Endothelial cell of umbilical vein (primary cell): Measurements from ENCODE around the gene SUPT4H1. TPM values are rescaled to one million over a fixed set of nuclear protein-coding genes. Genes with fewer than 3 reads are reported as not detected.

ENCODE experiments used
- BruUV-seq: library from RNA; stranded (reverse); fragments of 400-500 nt; replicated peaks from 2 replicates; lab custom pipeline; 2021; lab: Mats Ljungman, UMichigan
- CTCF ChIA-PET: fragments of 300-600, 350-600 bp; sonication (Branson Sonifier 250); formaldehyde crosslinking; loops from one replicate; lab custom pipeline; 2021; ENCODE audit warnings: antibody characterized with exemption, inconsistent platforms; lab: Charles Lee
- POLR2A ChIA-PET: fragments of 300-600, 350-600 bp; sonication (Branson Sonifier 250); formaldehyde crosslinking; loops from one replicate; lab custom pipeline; 2021; ENCODE audit warnings: antibody characterized with exemption, inconsistent platforms; lab: Charles Lee
- DNase-seq: peaks from one replicate; pipeline ENCODE4 v3.0.0-alpha.2; 2011; ENCODE audit warnings: low read depth, low spot score
- FAIRE-seq: peaks from 2 replicates; lab custom pipeline; 2011; peaks lifted over from hg19 to GRCh38; lab: Jason Lieb, UNC
- H2AFZ ChIP-seq: 2 replicates; pipeline ENCODE4 v1.6.0; 2012; ENCODE audit warnings: low read depth, low read length, control low read depth, inconsistent platforms
- H3K27ac ChIP-seq: 2 replicates; pipeline ENCODE4 v1.5.1; 2011; ENCODE audit warnings: low read depth, mild to moderate bottlenecking, control low read depth, low read length, moderate library complexity; ENCODE audit not compliant: insufficient read depth
- H3K27me3 ChIP-seq, 2 experiments: 2 replicates each; pipeline versions ENCODE4 v1.6.0 to v1.6.1; 2011; ENCODE audit warnings: low read length in 2 of 2, mixed read lengths in 1 of 2; ENCODE audit not compliant: control insufficient read depth in 2 of 2, insufficient read depth in 2 of 2
- H3K36me3 ChIP-seq, 2 experiments: 2 replicates in 1 of 2; 3 replicates in 1 of 2; pipeline ENCODE4 v1.5.1; 2011; ENCODE audit warnings: low read length in 2 of 2, mild to moderate bottlenecking in 1 of 2, moderate library complexity in 1 of 2; ENCODE audit not compliant: control insufficient read depth in 2 of 2, insufficient read depth in 2 of 2; ENCODE audit errors: extremely low read depth in 1 of 2
- H3K4me1 ChIP-seq: 3 replicates; pipeline ENCODE4 v1.5.1; 2011; ENCODE audit warnings: mild to moderate bottlenecking, low read length; ENCODE audit not compliant: control insufficient read depth, insufficient read depth; ENCODE audit errors: extremely low read depth
- H3K4me2 ChIP-seq: 2 replicates; pipeline ENCODE4 v1.6.1; 2011; ENCODE audit warnings: low read length, control low read depth, mixed read lengths; ENCODE audit not compliant: insufficient read depth
- H3K4me3 ChIP-seq, 3 experiments: fragments of 200-600 bp in 1 of 3; sonication (generic), shearing (Covaris generic) in 1 of 3; replicated peaks in 1 of 3; 2 replicates each; pipeline ENCODE4 v1.5.1; 2011 to 2016; ENCODE audit warnings: control low read depth in 3 of 3, low read length in 3 of 3, mild to moderate bottlenecking in 2 of 3, inconsistent platforms in 1 of 3, low read depth in 1 of 3, moderate library complexity in 1 of 3; ENCODE audit not compliant: insufficient read depth in 1 of 3
- H3K79me2 ChIP-seq: 2 replicates; pipeline ENCODE4 v1.6.0; 2012; ENCODE audit warnings: low read length, inconsistent platforms; ENCODE audit not compliant: control insufficient read depth, insufficient read depth
- H3K9ac ChIP-seq: replicated peaks from 2 replicates; pipeline ENCODE3; 2011; ENCODE audit warnings: low read length, control low read depth; ENCODE audit not compliant: insufficient read depth; ENCODE audit errors: extremely low read depth
- H3K9me1 ChIP-seq: replicated peaks from 3 replicates; pipeline ENCODE4 v1.6.0; 2011; ENCODE audit warnings: mild to moderate bottlenecking, low read length; ENCODE audit not compliant: control insufficient read depth, insufficient read depth; ENCODE audit errors: extremely low read depth
- H3K9me3 ChIP-seq: replicated peaks from 2 replicates; pipeline ENCODE4 v1.5.1; 2012; ENCODE audit warnings: low read length, inconsistent platforms; ENCODE audit not compliant: control insufficient read depth, insufficient read depth
- H4K20me1 ChIP-seq: replicated peaks from 2 replicates; pipeline ENCODE3; 2011; ENCODE audit warnings: mild to moderate bottlenecking, low read length; ENCODE audit not compliant: control insufficient read depth, insufficient read depth; ENCODE audit errors: extremely low read depth
- EZH2 ChIP-seq: IDR thresholded peaks from 2 replicates; pipeline ENCODE4 v1.6.1; 2012; ENCODE audit warnings: borderline replicate concordance, low read depth, mild to moderate bottlenecking, moderate library complexity, low read length, inconsistent platforms; ENCODE audit not compliant: severe bottlenecking
- FOS ChIP-seq: IDR thresholded peaks from 2 replicates; pipeline ENCODE4 v1.6.1; 2011; ENCODE audit warnings: mild to moderate bottlenecking, low read length, moderate library complexity, borderline replicate concordance; ENCODE audit not compliant: insufficient read depth
- POLR2A ChIP-seq: IDR thresholded peaks from 2 replicates; pipeline ENCODE4 v1.6.1; 2012; ENCODE audit warnings: low read depth, mild to moderate bottlenecking, control low read depth, low read length
- POLR2AphosphoS5 ChIP-seq: IDR thresholded peaks from 2 replicates; pipeline ENCODE4 v1.6.1; 2012; ENCODE audit warnings: low read depth, mild to moderate bottlenecking, control low read depth, low read length, moderate library complexity; ENCODE audit not compliant: insufficient read depth
- dilution Hi-C: fragments of 300-500 bp; cut with MboI; formaldehyde crosslinking; loops from one replicate; pipeline ENCODE4 v1.15.0; 2019; ENCODE audit warnings: low sequenced_read_pairs; ENCODE audit not compliant: extremely low pct_ligation_motif_present
- intact Hi-C: fragments of 100-400 bp; cut with micrococcal nuclease; formaldehyde crosslinking; loops from one replicate; pipeline ENCODE4 v1.10.0; 2022
- polyA plus RNA-seq, 4 experiments: library from polyadenylated mRNA; depleted of rRNA in 3 of 4; stranded (reverse) in 3 of 4; unstranded in 1 of 4; fragments of >200 nt; gene quantifications; 2 replicates each; pipeline versions ENCODE4 v1.2.1 to v1.2.3, GENCODE V29; 2011 to 2012; ENCODE audit warnings: missing spikeins in 1 of 4
- total RNA-seq: library from RNA; stranded (reverse); gene quantifications from 2 replicates; pipeline ENCODE4 v1.2.3, GENCODE V29; 2021
- TF ChIP-seq, protein P1 (sequence below): IDR thresholded peaks from 2 replicates; pipeline ENCODE4 v1.6.1; 2011; ENCODE audit not compliant: insufficient read depth, insufficient read length
- TF ChIP-seq, protein P2 (sequence below), 2 donors: IDR thresholded peaks; 1 replicate in 1 of 2; 2 replicates in 1 of 2; pipeline ENCODE4 v1.5.1; 2011; ENCODE audit warnings: low read length in 2 of 2, mild to moderate bottlenecking in 2 of 2, moderate library complexity in 2 of 2, control low read depth in 1 of 2, inconsistent platforms in 1 of 2, low read depth in 1 of 2; ENCODE audit not compliant: insufficient read depth in 1 of 2; ENCODE audit errors: extremely low read depth in 1 of 2

The SUPT4H1 gene
- total and polyA plus RNA-seq, 2 donors (not counting 3 experiments of a cell fraction or from before 2014, with no cell fraction given), result 77.5 to 154 TPM

DNA sequence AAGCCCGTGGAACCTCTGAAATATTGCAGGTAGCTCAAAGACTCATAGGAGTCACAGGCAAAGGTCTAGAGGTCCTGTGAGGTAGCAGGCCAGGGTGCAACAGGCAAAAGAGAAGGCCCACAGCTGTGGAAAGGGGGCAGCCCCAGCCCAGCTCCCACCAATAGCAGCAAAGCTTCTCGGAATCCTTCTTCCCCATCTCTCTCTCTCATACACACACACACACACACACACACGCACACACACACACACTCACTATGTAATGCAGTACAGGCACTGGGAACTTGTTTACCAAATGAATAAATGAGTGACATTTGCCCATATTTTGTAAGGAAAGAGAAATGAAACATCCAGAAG is 16.8 kb upstream of the SUPT4H1 start:
- no peaks in the 10 kb centered on the region for H3K9me3 ChIP-seq
- H4K20me1 ChIP-seq, result no peaks in the 10 kb centered on the region
- H2AFZ ChIP-seq, result no peak overlapping the region
- H3K9me1 ChIP-seq, result no peaks in the 10 kb centered on the region
- DNase-seq (no peak), FAIRE-seq (no peak)
- H3K4me3 ChIP-seq, result no peak overlapping the region
- ChIA-PET CTCF (interaction anchor here (1.2 kb wide), 1 partner anchor 16 kb away, joined by 3 read pairs; no protein-coding TSS in a partner anchor), POLR2A (no interaction called here)
- BruUV-seq, result no TSS peak
- H3K36me3 ChIP-seq, result no peaks in the 10 kb centered on the region
- no peaks in the 10 kb centered on the region for H3K79me2 ChIP-seq
- TF ChIP-seq FOS, result no peak
- intact Hi-C loops (no loop called here), dilution Hi-C loops (no loop called here)
- no peak overlapping the region for H3K9ac ChIP-seq
- peaks cover 0 to 5% of the 10 kb centered on the region in 2 experiments for H3K27me3 ChIP-seq
- H3K4me1 ChIP-seq, result no peaks in the 10 kb centered on the region
- no peak overlapping the region for H3K27ac ChIP-seq
- no peak overlapping the region for H3K4me2 ChIP-seq

DNA sequence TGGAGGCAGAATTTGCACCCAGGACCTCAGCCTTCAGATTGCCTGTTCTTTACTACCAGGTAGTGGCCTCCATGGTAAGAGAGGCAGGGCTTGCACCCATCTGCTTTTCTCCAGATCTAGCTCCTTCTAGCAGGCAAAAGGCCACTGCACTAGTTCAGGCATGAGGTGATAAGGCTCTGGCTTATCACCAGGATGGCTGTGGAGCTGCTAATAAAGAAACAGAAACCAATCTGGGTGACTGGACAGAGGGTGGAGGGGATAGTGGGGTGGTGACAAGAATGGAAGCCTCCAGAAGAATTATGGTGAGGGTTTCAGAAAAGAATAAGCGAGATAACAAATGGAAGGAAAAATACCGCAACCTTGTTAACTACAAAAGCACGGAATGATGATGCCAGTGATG is 15.5 kb upstream of the SUPT4H1 start:
- no peak overlapping the region for H3K9ac ChIP-seq
- no peaks in the 10 kb centered on the region for H4K20me1 ChIP-seq
- BruUV-seq, result no TSS peak
- H3K4me1 ChIP-seq, result no peaks in the 10 kb centered on the region
- CTCF ChIA-PET, result no interaction called here
- no peaks in the 10 kb centered on the region for H3K79me2 ChIP-seq
- H3K27ac ChIP-seq, result no peak overlapping the region
- no peak for FAIRE-seq
- DNase-seq, result no peak
- H3K27me3 ChIP-seq, result peaks cover 0 to 8% of the 10 kb centered on the region in 2 experiments
- TF ChIP-seq, protein P1, sequence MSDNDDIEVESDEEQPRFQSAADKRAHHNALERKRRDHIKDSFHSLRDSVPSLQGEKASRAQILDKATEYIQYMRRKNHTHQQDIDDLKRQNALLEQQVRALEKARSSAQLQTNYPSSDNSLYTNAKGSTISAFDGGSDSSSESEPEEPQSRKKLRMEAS, result no peak
- TF ChIP-seq, protein P2, sequence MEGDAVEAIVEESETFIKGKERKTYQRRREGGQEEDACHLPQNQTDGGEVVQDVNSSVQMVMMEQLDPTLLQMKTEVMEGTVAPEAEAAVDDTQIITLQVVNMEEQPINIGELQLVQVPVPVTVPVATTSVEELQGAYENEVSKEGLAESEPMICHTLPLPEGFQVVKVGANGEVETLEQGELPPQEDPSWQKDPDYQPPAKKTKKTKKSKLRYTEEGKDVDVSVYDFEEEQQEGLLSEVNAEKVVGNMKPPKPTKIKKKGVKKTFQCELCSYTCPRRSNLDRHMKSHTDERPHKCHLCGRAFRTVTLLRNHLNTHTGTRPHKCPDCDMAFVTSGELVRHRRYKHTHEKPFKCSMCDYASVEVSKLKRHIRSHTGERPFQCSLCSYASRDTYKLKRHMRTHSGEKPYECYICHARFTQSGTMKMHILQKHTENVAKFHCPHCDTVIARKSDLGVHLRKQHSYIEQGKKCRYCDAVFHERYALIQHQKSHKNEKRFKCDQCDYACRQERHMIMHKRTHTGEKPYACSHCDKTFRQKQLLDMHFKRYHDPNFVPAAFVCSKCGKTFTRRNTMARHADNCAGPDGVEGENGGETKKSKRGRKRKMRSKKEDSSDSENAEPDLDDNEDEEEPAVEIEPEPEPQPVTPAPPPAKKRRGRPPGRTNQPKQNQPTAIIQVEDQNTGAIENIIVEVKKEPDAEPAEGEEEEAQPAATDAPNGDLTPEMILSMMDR (IDR thresholded peaks at IDR 0.05; ENCODE audit: extremely low read depth in 1 of 2, insufficient read depth in 1 of 2, low read depth in 1 of 2, low read length in 2 of 2), result no peak
- TF ChIP-seq FOS (no peak), EZH2 (no peak), POLR2AphosphoS5 (no peak), POLR2A (no peak)
- no peaks in the 10 kb centered on the region for H3K36me3 ChIP-seq
- H3K9me3 ChIP-seq, result no peaks in the 10 kb centered on the region
- H3K9me1 ChIP-seq, result no peaks in the 10 kb centered on the region
- intact Hi-C loops, result no loop called here
- H2AFZ ChIP-seq, result no peak overlapping the region
- H3K4me3 ChIP-seq, result no peak overlapping the region
- POLR2A ChIA-PET, result no interaction called here
- H3K4me2 ChIP-seq, result no peak overlapping the region
- dilution Hi-C loops, result no loop called here
